Mammary epithelial cell (primary cell): ENCODE measurements around the gene KCNMA1.

Source experiments
- CTCF ChIP-seq, 2 donors: IDR thresholded peaks in 1 of 2; conservative IDR thresholded peaks in 1 of 2; 2 replicates each; pipeline ENCODE4 v1.5.1; 2011 to 2012; ENCODE audit warnings: inconsistent platforms in 2 of 2, low read length in 2 of 2, mild to moderate bottlenecking in 2 of 2, control low read depth in 1 of 2, low read depth in 1 of 2; ENCODE audit not compliant: insufficient read depth in 1 of 2; ENCODE audit errors: extremely low read depth in 1 of 2
- EZH2 ChIP-seq: IDR thresholded peaks from 2 replicates; pipeline ENCODE4 v1.6.1; 2012; ENCODE audit warnings: low read length, inconsistent platforms, borderline replicate concordance

DNA sequence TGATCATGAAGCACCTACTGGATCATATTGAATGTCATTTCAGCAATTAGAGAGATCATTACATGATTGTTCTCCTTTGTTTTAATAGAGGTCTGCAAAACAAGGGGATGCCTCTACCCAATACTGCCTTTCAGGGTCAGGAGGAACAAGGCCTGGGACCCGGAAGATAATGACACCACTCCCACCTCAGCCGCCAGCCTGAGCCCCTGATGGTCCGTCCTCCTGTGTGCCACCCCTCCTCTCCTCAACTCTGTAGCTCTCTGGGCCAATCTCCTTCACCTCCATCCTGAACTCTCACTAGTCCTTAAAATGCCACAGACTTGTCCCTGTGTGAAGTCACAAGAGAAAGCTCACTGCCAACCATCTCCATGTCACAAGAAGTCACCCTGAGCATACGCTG, 38.0 kb downstream of the KCNMA1 start:
- no peak for TF ChIP-seq CTCF (conservative IDR thresholded peaks at IDR 0.05 in 1 of 2, IDR thresholded peaks at IDR 0.05 in 1 of 2; ENCODE audit: extremely low read depth in 1 of 2, insufficient read depth in 1 of 2, low read depth in 1 of 2, low read length in 2 of 2)
- no peak for TF ChIP-seq EZH2
